ENCODE measurements around the gene PTPN14. TPM values are rescaled to one million over a fixed set of nuclear protein-coding genes. Genes with fewer than 3 reads are reported as not detected.

PTPN14 gene
- total and polyA plus RNA-seq, 2 of the 8 experiments (the other 6 are each of a cell fraction or from before 2014, with no cell fraction given) = 14.4 to 93.6 TPM

GRCh38 chr1:214396330-214396729, 155.1 kb downstream of the PTPN14 start:
- no peak for DNase-seq (ENCODE audit: low read depth in 1 of 2, low spot score in 2 of 2)
- H3K23ac ChIP-seq (ENCODE audit: insufficient read length) = no peak overlapping the region
- H3K27me3 ChIP-seq (replicated peaks in 1 of 4; ENCODE audit: control insufficient read depth in 3 of 4, extremely low read depth in 1 of 4, insufficient read depth in 3 of 4, low read length in 3 of 4) = no peaks in the 10 kb centered on the region
- ChIA-PET CTCF (ENCODE audit: partially characterized antibody) (interaction anchor here (1.1 to 4.2 kb wide), 6 partner anchors 9 to 188 kb away, joined by 3 to 21 read pairs (median 4); no protein-coding TSS in a partner anchor), POLR2A (ENCODE audit: partially characterized antibody) (interaction anchor here (1.4 kb wide), 1 partner anchor 155 kb away, joined by 5 read pairs; the partner anchor contains the start of gene PTPN14)
- no peak for FAIRE-seq
- no peak overlapping the region for H2AK5ac ChIP-seq (ENCODE audit: low read depth, low read length)
- peaks cover 5 to 34% (median 19%) of the 10 kb centered on the region in 4 experiments; a peak in 7 of 8 replicates for H3K36me3 ChIP-seq (ENCODE audit: control insufficient read depth in 2 of 4, insufficient read depth in 4 of 4, low read length in 3 of 4)
- H3K9me3 ChIP-seq (ENCODE audit: insufficient read depth in 2 of 2, low read depth in 1 of 2, low read length in 1 of 2) = no peaks in the 10 kb centered on the region
- no peak overlapping the region for H3K56ac ChIP-seq (replicated peaks; ENCODE audit: insufficient read length, low read depth, low read length)
- H3K79me1 ChIP-seq (ENCODE audit: low read depth, low read length) = no peaks in the 10 kb centered on the region
- H2BK20ac ChIP-seq (ENCODE audit: low read length) = no peak overlapping the region
- H2BK15ac ChIP-seq (ENCODE audit: low read length) = no peak overlapping the region
- no peak overlapping the region for H3K27ac ChIP-seq (ENCODE audit: low read depth, low read length)
- no peak overlapping the region for H2BK120ac ChIP-seq (replicated peaks; ENCODE audit: low read depth, low read length)
- H3K4me2 ChIP-seq (ENCODE audit: insufficient read depth in 1 of 2, low read depth in 2 of 2, low read length in 2 of 2) = no peak overlapping the region
- peaks cover 0 to 7% (median 3%) of the 10 kb centered on the region in 4 experiments; a peak in 2 of 7 replicates for H3K4me1 ChIP-seq (replicated peaks in 1 of 4; ENCODE audit: control insufficient read depth in 3 of 4, insufficient read depth in 4 of 4, low read length in 3 of 4)
- no peak overlapping the region for H3K18ac ChIP-seq (ENCODE audit: extremely low read depth, low read length)
- H3K4me3 ChIP-seq (ENCODE audit: extremely low read depth in 1 of 4, insufficient read depth in 2 of 4, low read depth in 3 of 4, low read length in 4 of 4) = no peak overlapping the region
- H3K23me2 ChIP-seq (ENCODE audit: low read depth, low read length) = no peaks in the 10 kb centered on the region
- H4K5ac ChIP-seq (ENCODE audit: insufficient read length, low read depth, low read length) = no peak overlapping the region
- H4K91ac ChIP-seq (replicated peaks; ENCODE audit: insufficient read length, low read length) = no peak overlapping the region
- no peak overlapping the region for H3K14ac ChIP-seq (ENCODE audit: insufficient read length)
- H4K8ac ChIP-seq (ENCODE audit: extremely low read depth, insufficient read depth, low read length) = no peak overlapping the region
- no peaks in the 10 kb centered on the region for H4K20me1 ChIP-seq (replicated peaks in 1 of 2; ENCODE audit: control insufficient read depth in 1 of 2, insufficient read depth in 2 of 2, low read length in 2 of 2)
- H3K9ac ChIP-seq (replicated peaks in 1 of 4; ENCODE audit: extremely low read depth in 1 of 4, low read depth in 3 of 4, low read length in 3 of 4) = no peak overlapping the region
- no peak overlapping the region for H2BK12ac ChIP-seq (ENCODE audit: low read depth, low read length)
- H3K4ac ChIP-seq (replicated peaks; ENCODE audit: insufficient read length, low read depth, low read length) = no peak overlapping the region
- no peak overlapping the region for H2BK5ac ChIP-seq (ENCODE audit: low read depth, low read length)
- H2AFZ ChIP-seq (ENCODE audit: low read length) = no peak overlapping the region
- no peaks in the 10 kb centered on the region for H3K79me2 ChIP-seq (ENCODE audit: control insufficient read depth in 1 of 2, insufficient read depth in 2 of 2, low read length in 2 of 2)
- 87% methylated on average over 3 of the region's 3 CpGs; no CpG with 5 or more reads in 1 of the 2 experiments for WGBS, 2 experiments (ENCODE audit: extremely low coverage in 1 of 2, insufficient coverage in 1 of 2, insufficient read length in 1 of 2, insufficient replicate concordance in 2 of 2, low coverage in 1 of 2, low lambda C conversion rate in 2 of 2, missing lambda C conversion rate in 1 of 2)
- TF ChIP-seq CHD1 (IDR thresholded peaks at IDR 0.05; ENCODE audit: low read depth, low read length) (no peak), YY1 (IDR thresholded peaks at IDR 0.05; ENCODE audit: low read depth, low read length) (no peak), EZH2 (IDR thresholded peaks at IDR 0.05; ENCODE audit: low read depth, low read length, severe bottlenecking) (no peak), CREB1 (IDR thresholded peaks at IDR 0.05) (no peak), SIN3A (conservative IDR thresholded peaks at IDR 0.05 in 1 of 2, IDR thresholded peaks at IDR 0.05 in 1 of 2; ENCODE audit: low read depth in 1 of 2, low read length in 2 of 2) (no peak), HDAC6 (IDR thresholded peaks at IDR 0.05; ENCODE audit: low read depth, low read length) (no peak), EGR1 (IDR thresholded peaks at IDR 0.05; ENCODE audit: borderline replicate concordance, low read depth, low read length) (no peak), GTF2F1 (IDR thresholded peaks at IDR 0.05; ENCODE audit: borderline replicate concordance, low read depth, low read length) (no peak), MAX (IDR thresholded peaks at IDR 0.05) (no peak), HDAC2 (IDR thresholded peaks at IDR 0.05; ENCODE audit: borderline replicate concordance in 1 of 2, low read depth in 2 of 2, low read length in 2 of 2) (no peak), BCL11A (IDR thresholded peaks at IDR 0.05; ENCODE audit: low read depth in 2 of 2, low read length in 2 of 2) (no peak), RBBP5 (IDR thresholded peaks at IDR 0.05; ENCODE audit: borderline replicate concordance, low read depth, low read length) (no peak), NANOG (IDR thresholded peaks at IDR 0.05; ENCODE audit: insufficient read depth, low read depth, low read length, poor library complexity, severe bottlenecking) (no peak), KDM5A (IDR thresholded peaks at IDR 0.05; ENCODE audit: low read length) (no peak)
